GM18907 (cell line): ENCODE data around the gene ANK3.

Experiments
- ATAC-seq: cut with Tn5 transposase; IDR thresholded peaks from one replicate; pipeline ENCODE4 v1.9.1; 2021; ENCODE audit warnings: mild to moderate bottlenecking, moderate library complexity; ENCODE audit not compliant: unreplicated experiment

The ANK3 gene

GRCh38 chr10:60414111-60414510 is 24.4 kb upstream of the ANK3 start:
- no peak for ATAC-seq

DNA sequence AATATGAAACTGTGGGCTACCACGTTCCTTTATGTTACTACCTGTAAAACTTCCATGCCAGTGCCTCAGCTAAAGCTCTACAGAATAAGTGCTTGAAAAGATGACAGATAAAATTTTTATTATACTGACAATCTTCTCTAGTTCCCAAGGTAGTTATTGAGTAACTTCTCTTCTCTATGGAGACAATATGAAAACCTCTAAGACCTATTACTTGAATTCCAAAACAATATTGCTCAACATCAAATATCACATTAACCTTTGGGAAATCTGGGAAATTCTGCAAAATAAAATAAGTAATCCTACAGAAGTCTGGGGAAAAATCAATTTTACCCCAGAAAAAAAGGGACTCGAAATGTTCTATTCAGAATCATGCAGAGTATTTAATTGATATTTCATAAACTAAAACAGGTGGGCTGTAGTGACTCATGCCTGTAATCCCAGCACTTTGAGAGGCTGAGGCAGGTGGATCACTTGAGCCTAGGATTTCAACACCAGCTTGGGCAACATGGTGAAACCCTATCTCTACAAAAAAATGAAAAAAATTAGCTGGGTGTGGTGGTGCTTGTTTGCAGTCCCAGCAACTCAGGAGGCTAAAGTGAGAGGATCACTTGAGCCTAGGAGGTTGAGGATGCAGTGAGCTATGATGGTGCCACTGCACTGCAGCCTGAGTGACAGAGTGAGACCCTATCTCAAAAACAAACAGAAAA is 23.8 kb upstream of the ANK3 start:
- ATAC-seq: no peak

DNA sequence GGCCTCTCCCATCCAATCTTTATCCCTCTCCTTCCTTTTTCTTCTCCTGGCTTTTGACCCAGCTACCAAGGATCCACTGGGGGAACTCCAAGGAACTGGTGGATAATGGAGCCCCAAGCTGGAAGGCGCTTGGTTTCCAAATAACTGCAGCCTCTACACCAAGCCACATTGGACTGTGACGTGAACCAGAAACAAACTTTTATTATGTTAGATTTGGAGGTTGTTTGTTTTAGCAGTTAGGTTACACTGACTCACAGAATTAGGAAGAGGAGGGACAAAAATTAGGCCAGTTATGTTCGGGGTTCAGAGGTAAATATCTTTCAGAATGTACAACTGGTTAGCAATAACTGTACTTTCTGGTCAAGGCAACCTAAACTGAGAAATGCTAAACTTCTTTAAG is 21.3 kb upstream of the ANK3 start:
- ATAC-seq: no peak

DNA sequence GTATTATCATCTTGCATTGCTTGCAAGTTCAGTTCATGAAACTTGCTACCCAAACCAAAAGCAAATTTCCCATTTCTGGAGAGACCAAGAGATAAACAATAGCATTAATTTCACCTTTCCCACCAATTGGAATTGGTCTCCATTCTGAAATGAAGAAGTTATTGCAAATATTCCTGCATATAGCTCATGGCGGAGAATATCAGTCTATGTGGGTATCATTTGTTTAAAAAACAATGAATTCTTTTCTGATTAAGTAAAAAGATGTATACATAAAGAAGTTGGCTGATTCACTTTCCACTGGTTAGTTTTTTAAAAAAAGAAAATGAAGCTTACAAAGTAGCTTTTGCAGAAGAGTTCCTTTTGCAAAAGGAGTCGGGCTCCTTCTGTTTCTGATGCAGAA is 19.5 kb upstream of the ANK3 start:
- no peak for ATAC-seq

- no peak for ATAC-seq
Observed at GRCh38 chr10:60406182-60406581, 16.5 kb upstream of the ANK3 start.

GRCh38 chr10:60405172-60405571 is 15.5 kb upstream of the ANK3 start:
- ATAC-seq: no peak

- ATAC-seq: no peak
Observed at GRCh38 chr10:60403168-60403873, 13.6 kb upstream of the ANK3 start.

GRCh38 chr10:60400366-60400765 is 10.7 kb upstream of the ANK3 start:
- no peak for ATAC-seq

GRCh38 chr10:60399328-60399727 is 9.7 kb upstream of the ANK3 start:
- ATAC-seq: no peak

DNA sequence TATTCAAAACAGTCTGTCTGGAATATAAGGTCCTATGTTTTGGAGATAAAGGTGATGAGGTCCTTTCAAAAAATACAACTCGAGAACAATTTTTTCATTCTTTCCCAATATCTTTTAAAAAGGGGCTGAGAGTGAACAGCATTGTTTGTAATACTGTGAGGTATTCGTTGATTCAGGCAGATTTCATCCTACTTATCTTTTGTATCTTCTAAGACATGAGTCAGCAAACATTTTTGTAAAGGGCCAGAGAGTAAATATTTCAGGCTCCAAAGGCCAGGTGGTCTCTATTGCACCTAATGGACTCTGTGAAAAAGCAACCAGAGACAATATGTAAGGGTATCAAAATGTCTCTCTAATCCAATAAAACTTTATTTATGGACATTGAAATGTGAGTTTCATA is 8.1 kb upstream of the ANK3 start:
- no peak for ATAC-seq

DNA sequence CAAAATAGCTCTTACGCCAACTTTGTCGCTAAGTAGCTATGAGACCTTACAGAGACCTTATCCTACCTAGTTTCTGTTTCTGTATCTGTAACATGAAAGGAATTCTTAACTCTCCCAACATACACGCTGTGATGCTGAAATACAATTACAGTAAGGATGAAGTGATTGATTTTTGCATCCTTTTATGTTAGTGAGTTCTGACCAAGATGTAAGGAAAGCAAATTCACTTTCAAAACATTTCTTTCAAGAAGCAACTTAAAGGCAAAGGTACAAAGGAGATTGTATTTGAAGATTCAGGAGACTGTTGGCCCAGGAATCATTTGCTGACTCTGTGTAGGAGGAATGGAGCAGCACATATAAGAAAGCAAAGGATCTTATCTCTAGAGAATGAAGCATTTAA is 7.1 kb upstream of the ANK3 start:
- no peak for ATAC-seq

- ATAC-seq: no peak
Observed at GRCh38 chr10:60395711-60396110, 6.0 kb upstream of the ANK3 start.

GRCh38 chr10:60394446-60394845 is 4.8 kb upstream of the ANK3 start:
- ATAC-seq: no peak

DNA sequence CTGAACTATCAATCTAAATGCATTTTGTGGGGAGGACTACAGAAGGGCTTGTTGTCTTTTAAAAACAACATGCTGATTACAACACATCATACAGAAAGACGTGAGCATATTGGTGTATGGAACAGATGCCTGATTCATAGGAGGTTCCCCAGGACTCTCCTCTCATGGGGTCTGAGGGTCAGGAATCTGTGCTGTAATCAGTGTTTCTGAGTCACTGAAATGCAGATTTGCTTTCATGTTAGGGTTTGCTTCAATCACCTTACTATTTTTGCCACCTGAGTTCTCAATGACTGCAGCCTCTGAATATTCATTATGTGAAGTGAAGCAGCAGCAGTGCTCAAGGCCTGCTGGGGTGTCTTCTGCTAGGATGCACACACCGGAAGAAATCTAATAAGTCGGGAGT is 550 bp upstream of the ANK3 start:
- ATAC-seq: no peak

- no peak for ATAC-seq
Observed at GRCh38 chr10:60388709-60389301, 870 bp downstream of the ANK3 start.

DNA sequence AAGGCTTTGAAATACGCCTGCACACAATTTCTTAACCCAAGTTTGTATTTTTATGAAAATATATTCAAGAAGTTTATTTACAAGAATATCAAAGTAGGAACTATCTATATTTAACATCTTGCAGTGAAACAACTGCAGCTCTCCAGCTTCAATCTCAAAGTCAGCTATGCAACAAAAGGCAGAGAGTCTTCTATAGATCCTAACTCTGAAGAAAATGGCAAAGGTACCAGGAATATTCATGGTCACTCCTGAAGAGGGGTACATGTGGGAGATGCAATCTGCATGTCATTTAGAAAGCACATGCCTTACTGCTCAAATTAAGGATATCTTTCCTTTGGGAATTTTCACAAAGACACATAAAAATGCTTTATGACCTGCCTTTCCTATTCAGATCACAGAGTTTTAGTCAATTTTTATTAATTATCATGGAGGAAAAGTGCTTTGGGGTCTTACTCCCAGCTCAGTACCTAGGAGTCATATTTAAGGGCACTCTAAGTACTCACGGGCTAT is 1.5 kb downstream of the ANK3 start:
- ATAC-seq: no peak

GRCh38 chr10:60387531-60387930 is 2.1 kb downstream of the ANK3 start:
- ATAC-seq: no peak

GRCh38 chr10:60385399-60385738 is 4.3 kb downstream of the ANK3 start:
- ATAC-seq: no peak

- ATAC-seq: no peak
Observed at GRCh38 chr10:60384708-60385398, 4.8 kb downstream of the ANK3 start.

- no peak for ATAC-seq
Observed at GRCh38 chr10:60384011-60384410, 5.7 kb downstream of the ANK3 start.

- no peak for ATAC-seq
Observed at GRCh38 chr10:60382946-60383681, 6.6 kb downstream of the ANK3 start.
